HG03103 (cell line): ENCODE measurements around the gene PLCB4.

Source experiments
- ATAC-seq: cut with Tn5 transposase; IDR thresholded peaks from one replicate; pipeline ENCODE4 v1.9.1; 2021; ENCODE audit warnings: low read depth; ENCODE audit not compliant: unreplicated experiment

PLCB4 gene

GRCh38 chr20:9166153-9166780, 97.4 kb downstream of the PLCB4 start:
- ATAC-seq = no peak

- ATAC-seq = no peak
Observed at GRCh38 chr20:9169409-9169808, 100.5 kb downstream of the PLCB4 start.

- ATAC-seq = no peak
Observed at GRCh38 chr20:9172851-9173250, 104.0 kb downstream of the PLCB4 start.

GRCh38 chr20:9177278-9177677, 108.4 kb downstream of the PLCB4 start:
- no peak for ATAC-seq

GRCh38 chr20:9179193-9179802, 110.4 kb downstream of the PLCB4 start:
- ATAC-seq = no peak

DNA sequence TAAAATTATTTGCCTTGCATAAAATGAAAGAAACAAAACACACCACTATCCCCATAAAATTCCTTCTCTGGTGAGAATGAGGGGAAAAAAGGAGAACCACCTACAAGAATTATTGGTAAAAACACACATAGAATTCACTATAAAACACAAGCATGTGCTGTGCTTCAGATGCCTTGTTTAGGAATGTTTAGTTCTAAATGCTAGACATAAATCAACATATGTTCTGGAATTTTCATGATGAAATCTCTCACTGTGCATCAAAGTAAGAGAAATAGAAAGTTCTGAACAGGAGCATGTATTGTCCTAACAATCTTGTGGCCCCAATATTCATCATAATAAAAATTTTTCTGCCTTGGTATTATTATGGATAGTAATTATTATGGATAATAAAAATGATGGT, 111.0 kb downstream of the PLCB4 start:
- no peak for ATAC-seq

DNA sequence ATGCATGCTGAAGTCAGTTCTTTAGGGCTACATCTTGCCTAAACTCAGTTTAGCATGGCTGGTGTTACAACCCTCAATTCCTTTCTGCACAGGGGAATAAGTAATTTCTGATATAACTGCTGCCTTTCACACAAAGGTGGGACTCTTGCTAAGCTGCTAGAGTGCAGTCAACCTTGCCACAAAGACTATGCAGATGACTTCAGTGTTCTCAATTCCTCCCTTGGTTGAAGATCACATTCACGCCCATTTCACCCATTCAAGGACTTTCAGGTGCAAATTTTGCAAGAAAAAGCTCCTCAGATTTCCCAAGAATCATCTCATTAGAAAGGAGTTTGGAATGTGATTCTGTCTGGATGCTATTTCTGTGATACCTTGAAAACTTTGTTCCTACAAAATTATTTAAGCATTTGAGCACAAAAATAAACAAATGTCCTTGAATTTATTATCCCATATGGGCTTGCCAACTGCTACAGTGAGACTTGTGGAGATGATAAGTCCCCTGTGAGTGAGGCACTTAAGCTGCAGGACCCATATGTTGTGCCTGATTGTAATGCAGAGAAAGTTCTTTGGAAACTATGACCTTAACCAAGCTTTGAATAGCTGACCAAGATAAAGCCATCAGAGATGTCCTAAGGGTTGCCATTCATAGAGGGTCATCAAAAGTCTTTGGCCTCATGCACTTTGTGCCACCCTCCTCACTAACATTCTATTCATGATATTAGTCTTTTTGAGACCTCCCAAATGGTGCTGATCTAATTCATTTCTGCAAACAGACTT, 111.8 kb downstream of the PLCB4 start:
- ATAC-seq = no peak

DNA sequence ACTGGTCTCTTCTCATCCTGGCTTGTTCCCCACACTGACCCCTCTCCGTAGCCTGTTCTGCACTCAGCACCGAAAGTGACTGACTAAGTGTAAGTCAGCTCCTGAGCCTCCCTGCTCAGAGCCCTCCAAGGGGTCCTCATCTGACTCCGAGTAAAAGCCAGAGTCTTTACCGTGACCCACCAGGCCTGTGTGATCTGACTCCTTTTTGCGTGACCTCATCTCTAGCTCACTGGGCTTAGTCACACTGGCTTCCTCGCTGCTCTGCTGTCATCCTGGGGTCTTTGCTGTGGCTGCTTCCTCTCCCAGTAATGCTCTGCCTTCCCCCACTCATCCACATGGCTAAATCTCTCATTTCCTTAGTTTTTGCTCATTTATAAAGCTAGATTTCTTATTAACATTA, 116.6 kb downstream of the PLCB4 start:
- ATAC-seq = no peak

- ATAC-seq = no peak
Observed at GRCh38 chr20:9186396-9186795, 117.5 kb downstream of the PLCB4 start.

GRCh38 chr20:9195031-9195430, 126.1 kb downstream of the PLCB4 start:
- no peak for ATAC-seq

DNA sequence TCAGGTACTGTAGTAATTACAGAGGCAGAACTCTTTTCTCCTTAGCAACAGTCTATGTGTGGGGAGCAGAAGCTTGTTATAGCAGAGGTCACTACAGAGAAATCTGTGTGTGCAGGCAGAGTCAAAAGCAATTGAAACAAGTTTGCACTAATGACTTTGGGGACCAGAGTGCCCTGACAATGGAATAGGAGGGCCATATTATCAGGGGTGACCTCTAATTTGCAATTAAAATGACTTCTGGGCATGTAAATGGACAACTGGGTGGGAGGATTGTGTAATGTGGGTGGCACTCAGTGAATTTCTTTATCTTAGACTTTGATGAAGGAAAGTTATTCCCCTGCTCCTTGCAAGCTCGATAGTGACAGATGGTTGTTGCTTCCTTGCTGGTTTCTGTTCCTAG, 127.2 kb downstream of the PLCB4 start:
- ATAC-seq = no peak

- ATAC-seq = no peak
Observed at GRCh38 chr20:9198460-9198859, 129.6 kb downstream of the PLCB4 start.

DNA sequence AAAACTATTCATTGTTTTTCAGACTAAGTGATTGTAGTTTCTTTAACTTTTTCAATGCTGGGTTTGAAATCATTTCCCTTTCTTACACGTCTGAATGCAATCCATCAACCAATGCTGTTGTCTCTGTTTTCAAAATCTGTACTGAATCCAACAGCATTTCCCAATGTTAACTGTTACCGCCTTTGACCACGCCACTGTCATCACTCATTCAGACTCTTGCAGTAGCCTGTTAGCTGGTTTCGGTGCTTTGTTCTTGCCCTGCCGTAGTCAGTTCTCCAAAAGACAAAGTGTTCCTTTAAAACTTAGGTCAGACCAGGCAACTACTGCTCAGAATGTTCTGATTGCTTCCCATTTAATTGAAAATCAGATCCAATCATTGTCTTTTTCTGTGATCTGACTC, 131.3 kb downstream of the PLCB4 start:
- ATAC-seq = no peak

DNA sequence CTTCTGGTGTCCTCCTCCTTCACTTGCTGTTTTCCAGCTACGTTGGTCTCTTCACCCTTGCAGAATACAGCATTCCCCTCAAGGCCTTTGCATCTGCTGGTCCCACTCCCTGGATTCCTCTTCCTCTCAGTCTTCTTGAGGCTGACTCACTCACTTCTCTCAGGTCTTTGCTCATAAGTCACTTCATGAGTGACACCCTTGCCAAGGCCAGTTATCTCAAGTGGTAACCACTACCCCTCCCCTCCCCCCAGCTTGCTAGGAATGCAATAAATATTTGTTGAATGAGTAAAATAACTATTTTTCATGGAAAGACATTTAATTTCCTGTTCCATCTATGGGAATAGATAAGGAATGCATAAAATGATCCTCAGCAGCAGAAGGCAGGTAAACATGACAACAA, 131.7 kb downstream of the PLCB4 start:
- no peak for ATAC-seq

- no peak for ATAC-seq
Observed at GRCh38 chr20:9202420-9203080, 133.7 kb downstream of the PLCB4 start.

DNA sequence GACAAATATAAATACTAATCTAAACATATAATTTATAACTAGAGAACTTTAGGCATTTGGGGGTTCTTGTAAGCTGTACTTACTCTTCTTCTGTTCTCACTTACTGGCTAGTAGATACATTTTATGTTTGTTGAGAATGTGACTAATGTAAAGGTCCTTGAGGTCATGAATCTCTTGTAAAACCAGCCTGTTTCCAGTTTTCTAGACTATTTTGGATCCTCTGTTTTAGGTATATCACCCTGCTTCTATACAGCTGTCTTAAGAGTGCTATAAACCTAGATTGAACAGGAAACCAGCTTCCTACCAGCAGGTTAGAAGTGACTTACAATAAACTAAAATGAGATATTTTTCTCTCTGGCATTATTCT, 134.2 kb downstream of the PLCB4 start:
- no peak for ATAC-seq

DNA sequence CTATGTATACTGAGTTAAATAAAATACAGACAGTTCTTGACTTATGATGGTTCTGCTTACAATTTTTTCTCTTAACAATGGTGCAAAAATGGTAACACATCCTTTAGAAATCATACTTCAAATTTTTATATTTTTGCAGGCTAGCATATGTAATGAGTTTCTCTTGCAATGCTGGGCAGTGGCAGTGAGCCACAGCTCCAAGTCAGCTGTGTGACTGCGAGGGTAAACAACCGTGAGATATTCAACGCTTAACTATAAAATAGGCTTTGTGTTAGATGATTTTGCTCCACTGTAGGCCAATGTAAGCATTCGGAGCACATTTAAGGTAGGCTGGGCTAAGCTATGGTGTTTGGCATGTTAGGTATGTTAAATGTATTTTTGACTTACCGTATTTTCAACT, 136.1 kb downstream of the PLCB4 start:
- ATAC-seq = no peak

DNA sequence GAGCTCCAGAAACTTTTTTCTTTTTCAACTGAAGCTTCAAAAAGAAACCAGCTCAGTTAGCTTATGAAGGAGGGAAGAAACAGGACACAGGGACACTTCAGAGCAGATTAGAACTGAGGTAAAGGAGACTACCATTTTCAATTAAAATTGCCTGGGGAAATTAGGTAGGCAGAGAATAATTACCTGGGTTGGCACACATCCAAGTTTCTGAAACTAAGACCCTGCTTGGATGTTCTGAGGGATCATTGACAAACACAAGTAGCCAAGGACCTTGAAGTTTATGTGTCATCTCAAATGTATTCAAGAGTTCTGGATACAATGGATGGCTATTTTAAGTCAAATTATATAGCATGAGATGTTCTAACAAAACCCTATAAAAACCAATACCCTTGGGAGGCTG, 137.6 kb downstream of the PLCB4 start:
- ATAC-seq = no peak

GRCh38 chr20:9207253-9207652, 138.4 kb downstream of the PLCB4 start:
- no peak for ATAC-seq

GRCh38 chr20:9210356-9210755, 141.5 kb downstream of the PLCB4 start:
- no peak for ATAC-seq

- no peak for ATAC-seq
Observed at GRCh38 chr20:9211016-9211760, 142.3 kb downstream of the PLCB4 start.
